GM19240 (cell line): ENCODE data around the gene PRKACB.

Experiments
- DNase-seq: peaks from one replicate; pipeline ENCODE4 v3.0.0; 2011; ENCODE audit warnings: low spot score; ENCODE audit not compliant: insufficient read length

Gene PRKACB

DNA sequence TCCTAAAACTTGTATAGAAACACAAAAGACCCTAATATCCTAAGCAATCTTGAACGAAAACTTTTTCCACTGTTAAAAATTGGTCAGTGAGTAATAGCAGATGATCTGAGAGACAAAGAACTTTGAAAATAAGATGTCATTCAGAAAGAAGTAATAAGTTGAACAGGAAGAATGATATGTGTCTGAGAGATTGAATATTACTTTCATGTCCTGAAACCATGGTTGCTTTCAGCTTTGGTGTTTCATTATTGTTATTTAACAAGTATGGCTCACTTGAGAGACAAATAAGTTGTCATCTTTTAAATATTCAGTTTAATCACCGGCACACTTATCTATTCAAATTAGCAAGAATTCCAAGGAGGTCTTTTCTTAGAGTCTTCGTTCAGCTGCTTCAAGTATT, 11.4 kb downstream of the PRKACB start:
- no peak for DNase-seq

DNA sequence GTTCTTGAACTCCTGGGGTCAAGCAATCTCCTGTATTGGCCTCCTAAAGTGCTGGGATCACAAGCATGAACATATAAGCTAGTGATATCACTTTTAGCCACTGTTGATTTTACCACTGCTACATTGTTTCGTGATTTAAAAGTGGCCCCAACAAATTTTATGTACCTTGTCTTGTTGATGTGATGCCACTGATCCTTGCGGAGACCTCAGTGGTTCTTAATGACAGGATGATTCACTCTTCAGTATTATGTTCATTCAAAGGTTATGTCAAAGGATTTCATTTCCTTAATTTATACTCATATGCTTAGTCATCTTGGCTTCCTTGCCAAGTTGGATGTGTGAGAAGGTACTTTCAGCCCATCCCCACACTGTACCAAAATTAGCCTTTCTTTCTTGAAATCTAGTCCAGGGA, 12.1 kb downstream of the PRKACB start:
- no peak for DNase-seq

DNA sequence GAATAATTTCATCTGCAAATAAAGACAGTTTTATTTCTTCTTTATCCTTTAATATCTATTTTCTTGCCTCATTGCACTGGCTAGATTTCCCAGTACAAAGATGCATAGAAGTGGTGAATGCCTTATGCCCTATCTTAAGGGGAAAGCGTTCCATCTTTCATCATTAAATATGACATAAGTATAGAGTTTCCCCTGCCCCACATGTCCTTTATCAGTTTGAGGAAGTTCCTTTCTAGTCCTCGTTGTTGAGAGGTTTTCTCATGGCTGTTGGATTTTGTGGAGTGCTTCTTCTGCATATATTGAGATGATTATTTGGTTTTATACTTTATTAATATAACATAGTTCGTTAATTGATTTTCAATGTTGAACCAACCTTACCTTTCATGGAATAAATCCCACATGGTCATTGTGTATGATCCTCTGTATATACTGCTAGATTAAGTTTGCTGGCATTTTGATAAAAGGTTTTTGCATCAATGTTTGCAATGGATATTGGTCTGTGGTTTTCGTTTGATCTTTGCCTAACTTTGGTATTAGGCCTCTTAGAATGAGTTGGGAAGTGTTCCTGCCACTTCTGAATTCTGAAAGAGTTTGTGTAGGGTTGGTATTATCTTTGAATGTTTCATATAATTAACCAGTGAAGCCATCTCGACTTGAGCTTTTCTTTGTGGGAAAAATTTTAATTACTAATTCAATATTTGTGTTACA, 15.6 kb downstream of the PRKACB start:
- no peak for DNase-seq

DNA sequence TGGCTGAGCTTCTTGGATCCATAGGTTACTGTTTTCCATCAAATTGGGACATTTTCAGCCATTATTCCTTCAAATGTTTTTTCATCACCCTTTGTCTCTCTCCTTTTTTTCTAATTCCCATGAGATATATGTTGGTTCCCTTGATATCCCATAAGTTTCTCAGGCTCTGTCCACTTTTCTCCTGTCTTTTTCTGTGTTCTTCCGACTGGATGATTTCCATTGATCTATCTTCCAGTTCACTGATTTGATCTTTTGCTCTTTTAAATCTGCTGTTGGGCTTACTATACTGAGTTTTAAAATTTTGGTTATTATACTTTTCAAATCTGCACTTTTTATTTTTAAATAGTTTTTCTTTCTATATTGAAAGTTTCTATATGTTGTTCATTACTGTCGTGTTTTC, 18.2 kb downstream of the PRKACB start:
- DNase-seq, result no peak

DNA sequence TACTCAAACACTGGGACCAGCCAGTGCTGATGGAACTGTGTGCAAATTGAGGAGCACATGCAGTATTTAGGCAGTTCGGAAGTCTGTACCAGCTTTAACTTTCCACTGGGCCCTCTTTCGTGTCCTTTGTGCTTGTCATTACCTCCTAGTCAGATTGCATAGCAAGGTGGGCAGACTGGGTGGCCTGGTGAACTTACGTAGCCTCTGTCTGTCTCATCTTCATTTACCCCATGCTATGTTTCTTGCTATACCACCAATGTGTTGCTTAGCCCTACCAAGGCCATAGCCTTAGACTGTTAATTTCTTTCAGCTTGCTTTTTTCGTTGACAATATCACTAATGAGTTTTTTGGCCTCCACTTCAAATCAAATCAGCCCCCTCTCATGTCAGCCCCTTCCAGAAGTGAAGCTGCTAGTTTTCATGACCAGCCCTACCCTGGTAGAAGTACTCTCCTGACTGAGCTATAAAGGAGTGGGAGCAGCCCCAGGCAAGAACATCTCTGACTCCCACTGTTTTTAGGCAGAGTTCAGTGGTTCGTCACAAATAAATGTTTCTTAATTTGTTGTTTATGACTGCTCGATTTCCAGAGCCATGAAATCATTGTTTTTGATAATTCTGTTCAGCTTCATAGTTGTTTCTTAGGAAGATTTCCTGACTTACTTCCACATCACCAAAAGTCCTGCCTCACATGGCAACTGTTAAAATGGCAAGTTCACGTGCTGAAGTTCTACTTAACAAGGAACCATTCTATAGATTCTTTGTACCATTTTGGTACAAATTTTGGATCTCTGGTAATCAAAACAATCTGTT, 19.3 kb downstream of the PRKACB start:
- no peak for DNase-seq

DNA sequence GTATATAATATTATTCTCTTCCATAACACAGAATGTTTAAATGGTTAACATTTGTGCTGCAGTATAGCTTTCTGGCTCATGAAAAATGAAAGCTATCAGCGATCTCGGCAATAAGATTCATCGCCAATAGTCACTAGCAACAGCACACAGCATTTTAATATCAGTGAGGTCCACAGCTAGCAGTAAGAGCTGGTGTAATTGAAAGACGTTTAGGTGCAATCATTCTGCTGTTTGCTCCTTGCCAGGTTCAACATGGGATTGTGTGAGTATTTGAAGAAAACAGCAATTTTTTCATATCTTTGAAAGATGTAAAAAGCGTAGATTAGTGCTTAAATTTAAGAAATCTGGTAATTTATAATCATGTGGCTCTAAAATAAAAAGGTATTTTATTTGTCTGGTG, 20.1 kb downstream of the PRKACB start:
- DNase-seq, result no peak

DNA sequence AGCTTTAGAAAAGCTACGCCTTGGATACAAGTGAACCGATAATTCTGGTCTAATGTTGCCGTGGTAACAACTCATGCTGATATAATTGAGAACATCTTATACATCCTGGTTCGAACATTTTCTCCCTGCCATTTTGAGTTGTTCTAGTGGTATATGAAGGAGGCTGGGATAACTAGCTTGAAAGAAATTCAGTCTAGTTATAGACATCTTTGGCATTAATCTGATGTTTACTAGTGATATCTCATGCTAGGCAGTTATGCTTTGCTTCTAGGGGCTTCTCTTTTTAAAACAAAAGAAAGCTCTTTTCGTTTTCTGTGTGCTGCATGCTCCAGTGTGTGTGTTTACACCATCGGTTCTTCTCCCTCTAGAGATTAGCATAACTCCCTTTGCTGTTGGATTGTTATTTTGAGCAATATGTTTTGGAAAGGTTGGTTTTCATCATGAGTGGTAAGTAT, 20.5 kb downstream of the PRKACB start:
- no peak for DNase-seq

DNA sequence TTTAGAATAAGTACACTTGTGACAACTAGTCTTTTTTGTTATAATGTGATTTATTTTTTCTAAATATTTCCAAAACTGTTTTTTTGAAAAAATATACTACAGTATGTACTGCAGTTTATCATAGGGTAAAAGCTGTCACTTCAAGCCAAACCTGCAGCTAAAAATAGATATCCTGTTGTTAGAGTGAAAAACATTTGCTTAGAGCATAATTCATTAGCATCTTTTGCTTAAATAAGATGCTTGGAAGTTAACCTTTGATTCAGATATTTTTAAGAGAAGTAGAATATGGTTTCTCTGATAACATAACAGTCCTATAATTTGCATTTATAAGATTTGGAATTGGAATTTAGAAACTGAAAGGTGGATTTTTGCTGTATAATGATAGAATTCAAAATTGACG, 21.5 kb downstream of the PRKACB start:
- no peak for DNase-seq

DNA sequence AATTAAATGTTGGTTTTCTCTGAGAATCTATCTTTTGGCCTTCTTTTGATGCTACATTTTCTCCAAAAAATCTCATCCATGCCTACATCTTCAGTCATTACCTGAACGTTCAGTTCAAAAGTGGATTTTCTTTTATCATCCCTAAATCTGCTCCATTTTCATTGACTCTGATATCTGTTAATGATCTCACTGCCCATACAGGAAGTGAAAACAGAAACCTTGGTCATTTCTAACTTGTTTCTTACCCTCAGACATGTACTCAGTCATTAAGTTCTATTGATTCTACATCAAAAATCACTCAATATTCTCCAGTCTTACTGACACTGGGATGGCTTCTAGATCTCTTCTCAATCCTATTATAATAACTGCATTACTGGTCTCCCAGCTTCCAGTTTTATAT, 22.7 kb downstream of the PRKACB start:
- no peak for DNase-seq

DNA sequence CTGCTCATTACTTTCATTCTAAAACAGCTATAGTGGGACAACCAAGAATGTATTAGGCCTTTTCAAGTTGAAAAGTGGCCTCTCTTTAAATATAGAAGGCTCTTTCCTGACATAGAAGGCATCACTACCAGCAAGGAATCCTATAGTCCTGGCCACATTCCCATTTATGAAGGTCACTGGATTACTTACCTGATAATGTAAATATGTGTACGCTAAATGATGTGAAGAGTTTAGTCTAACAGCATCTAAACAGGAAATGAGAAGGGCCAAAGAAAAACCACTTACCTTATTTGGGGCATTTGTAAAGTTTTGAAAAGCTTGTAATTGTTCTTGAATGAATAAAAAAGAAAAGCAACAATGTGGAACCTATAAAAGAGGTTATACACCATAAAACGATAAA, 24.7 kb downstream of the PRKACB start:
- DNase-seq, result no peak

DNA sequence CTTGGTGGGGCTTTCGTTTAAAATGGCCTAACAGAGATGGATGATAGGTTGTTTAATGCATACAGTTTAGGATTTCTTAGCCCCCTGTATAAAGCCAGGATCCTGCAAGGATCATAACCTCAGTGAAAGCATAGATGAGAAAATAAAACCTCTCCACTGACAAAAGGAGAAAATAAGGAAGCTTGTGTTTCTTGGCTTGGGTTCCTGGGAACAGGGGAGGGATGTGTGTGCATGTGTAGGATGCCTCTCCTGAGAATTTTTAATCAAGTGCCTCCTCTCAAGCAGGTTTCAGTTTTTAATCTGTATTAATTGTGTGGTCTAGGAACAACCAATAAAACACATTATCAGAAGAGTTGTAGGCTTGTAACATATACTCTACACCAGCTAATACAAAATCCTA, 26.1 kb downstream of the PRKACB start:
- DNase-seq, result no peak

DNA sequence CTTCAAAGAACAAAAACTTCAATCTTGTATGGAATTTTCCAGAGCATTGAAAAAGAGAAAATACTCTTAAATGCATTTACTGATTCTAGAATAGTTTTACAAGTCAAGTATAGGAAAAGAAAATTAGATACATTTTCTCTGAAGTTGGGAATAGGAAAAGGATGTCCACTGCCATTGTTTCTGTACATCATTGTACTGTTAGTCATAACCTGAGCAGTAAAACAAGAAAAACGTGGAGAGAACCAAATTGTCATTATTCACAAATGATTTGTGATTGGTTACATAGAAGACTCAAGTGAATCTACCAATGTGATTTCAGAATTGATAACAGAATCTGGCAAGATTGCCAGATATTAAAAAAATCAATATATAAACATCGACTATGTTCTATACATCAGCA, 27.4 kb downstream of the PRKACB start:
- no peak for DNase-seq

DNA sequence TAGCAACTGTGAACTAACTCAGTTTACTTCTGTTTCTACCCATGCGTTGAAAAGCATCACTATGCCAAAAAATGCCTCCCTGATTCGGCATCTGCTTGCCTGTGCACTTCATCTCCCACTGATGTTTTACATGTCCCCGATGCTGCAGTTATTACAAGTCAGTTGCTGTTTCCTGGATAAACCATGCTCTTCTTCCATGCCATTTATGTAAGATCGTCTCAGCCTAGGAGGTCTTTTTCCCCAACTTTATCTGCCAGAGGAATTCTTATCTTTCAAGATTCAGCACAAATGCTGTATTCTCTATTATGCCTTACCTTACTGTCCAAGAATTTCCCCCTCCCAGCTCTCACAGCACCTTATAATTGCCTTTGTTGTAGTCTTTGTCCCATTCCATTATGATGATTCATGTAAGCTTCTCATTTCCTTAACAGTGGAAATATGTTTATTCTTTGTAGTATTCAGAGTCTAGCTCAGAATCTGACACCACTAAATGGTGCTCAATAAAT, 30.0 kb downstream of the PRKACB start:
- no peak for DNase-seq

DNA sequence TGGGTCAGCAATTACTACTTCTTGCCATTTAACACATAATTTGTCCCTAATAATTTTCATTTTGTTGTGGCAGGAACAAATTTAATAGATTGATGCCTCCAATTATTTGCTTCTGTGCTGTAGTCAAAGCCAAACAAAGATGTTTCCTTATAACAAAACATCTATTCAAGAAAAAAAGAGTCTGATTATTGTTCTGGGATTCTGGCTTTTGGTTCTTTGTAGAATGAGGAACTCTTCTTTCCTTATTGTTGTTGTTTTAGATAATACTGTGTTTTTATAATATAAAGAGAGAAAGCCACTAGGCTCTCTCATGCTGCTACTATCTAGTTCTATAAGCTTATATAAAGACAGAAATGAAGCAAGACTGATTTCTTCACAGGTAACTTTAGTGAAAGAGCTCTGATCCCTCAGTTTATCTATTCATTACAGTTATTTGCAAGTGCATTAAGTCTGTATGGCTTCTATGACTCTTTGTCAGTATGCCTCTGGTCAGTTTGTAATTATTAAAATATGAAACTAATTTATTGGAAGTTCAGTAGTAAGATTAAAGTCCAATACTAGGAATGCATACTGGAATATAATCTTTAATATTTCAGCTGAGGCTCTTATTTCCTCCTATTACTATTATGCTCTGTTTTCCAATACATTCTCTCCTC, 37.4 kb downstream of the PRKACB start:
- no peak for DNase-seq

DNA sequence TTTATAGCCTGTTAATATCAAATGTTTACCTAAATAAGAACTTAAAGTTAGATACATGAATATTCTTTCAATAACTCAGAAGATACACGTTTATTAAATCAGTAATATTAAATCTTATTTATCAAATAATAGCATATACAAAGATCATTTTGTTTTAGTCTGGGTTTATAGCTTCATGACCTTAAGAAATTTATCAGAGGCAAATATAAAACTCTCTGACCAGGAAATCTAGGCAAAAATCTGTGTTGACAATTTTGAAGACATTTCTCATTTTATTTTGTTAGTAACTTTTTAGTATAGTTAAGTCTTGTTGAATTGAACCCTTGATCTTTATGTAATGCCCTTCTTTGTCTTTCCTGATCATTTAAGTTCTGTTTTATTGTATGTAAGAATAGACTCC, 46.4 kb downstream of the PRKACB start:
- no peak for DNase-seq

DNA sequence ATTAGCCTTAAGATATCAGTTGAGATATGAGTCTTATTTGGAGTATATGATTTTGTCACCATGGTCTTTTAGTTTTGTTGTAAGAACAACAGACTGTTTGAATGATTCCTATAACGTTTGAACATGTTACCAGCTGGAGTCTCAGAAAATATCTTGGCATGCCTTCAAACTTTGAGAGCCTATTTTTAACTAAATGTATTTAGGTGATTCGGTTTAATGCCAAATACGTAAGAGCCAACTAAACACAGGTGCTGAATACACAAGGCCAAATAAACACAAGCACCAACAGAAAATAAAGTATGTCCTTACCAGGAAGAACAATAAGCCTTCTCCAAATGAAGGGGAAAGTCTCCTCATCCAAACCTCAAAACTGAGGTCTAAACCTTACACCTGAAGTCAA, 48.6 kb downstream of the PRKACB start:
- no peak for DNase-seq

DNA sequence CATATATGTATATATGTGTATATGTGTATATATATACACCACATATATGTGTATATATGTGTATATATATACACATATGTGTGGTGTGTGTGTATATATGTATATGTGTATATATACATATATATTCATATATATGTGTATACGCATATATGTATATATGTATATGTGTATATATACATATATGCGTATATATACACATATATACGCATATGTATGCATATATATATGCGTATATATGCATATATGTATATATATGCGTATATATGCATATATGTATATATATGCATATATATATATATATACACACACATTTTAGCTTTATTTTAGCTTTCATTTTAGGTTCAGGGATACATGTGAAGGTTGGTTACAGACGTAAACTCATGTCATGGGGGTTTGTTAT, 54.8 kb downstream of the PRKACB start:
- no peak for DNase-seq

DNA sequence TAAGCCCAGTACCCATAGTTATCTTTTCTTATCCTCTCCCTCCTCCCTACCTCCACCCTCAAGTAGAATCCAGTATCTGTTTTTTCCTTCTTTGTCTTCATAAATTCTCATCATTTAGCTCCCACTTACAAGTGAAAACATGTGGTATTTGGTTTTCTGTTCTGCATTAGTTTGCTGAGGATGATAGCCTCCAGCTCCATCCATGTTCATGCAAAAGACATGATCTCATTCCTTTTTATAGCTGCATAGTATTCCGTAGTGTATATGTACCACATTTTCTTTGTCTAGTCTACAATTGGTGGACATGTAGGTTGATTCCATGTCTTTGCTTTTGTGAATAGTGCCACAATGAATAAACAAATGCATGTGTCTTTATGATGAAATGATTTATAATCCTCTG, 55.2 kb downstream of the PRKACB start:
- DNase-seq, result no peak

DNA sequence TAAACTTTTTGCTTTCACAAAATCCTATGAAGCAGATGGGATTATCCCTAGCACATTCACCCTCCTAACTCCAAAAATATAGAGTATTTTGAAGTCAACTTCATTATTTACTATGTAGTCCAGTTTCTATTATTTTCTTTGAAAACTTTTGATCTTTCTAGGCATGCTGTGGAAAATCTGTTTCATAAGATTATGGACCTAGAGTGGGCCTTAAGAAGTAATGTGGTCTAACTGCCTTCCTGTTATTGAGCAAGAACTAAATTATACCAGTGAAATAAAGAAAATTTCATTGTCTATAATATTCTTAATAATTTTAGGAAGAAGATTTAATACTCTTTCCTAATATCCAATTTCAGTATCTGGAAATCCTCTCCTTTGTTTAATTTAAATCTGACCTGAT, 58.1 kb downstream of the PRKACB start:
- DNase-seq, result no peak

DNA sequence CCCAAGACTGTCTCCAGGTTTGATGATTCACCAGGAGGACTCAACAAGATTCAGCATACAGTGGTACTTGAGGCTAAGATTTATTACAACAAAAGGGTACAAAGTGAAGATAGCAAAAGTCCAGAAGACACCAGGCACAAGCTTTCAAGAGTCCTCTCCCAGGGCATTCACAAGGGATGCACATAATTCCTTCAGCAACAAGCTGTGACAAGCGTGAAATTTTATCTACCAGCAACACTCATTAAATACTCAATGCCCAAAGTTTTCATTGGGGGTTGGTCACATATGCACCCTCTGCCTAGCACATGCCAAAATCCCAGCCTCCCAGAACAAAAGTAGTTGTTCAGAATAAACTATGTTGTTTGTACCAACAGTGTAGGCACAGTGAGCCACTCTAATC, 62.3 kb downstream of the PRKACB start:
- DNase-seq, result no peak

DNA sequence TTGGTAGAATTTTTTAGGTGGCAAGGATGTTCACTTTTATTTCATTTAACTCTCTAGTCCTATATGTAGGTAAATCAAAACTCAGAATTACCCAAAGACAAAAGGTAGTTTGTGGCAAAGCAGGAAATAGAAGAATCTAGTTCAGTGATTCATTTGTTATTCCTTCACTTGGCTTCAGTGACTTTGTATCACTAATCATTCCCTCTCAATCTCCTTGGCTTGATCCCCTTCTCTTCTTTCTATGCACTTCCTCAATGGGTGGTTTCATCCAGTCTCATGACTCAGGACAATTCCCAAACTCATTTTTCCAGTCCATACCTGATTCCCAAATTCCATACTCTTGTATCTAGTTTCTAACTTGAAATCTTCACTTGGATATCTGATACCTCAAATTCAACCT, 64.9 kb downstream of the PRKACB start:
- no peak for DNase-seq
